ENCODE results near the gene MORN1.

Gene MORN1

GRCh38 chr1:2435746-2436355, 44.5 kb upstream of the MORN1 start:
- no peak overlapping the region for H3K4me3 ChIP-seq (ENCODE audit: low read depth, low read length)
- TF ChIP-seq, protein P1, sequence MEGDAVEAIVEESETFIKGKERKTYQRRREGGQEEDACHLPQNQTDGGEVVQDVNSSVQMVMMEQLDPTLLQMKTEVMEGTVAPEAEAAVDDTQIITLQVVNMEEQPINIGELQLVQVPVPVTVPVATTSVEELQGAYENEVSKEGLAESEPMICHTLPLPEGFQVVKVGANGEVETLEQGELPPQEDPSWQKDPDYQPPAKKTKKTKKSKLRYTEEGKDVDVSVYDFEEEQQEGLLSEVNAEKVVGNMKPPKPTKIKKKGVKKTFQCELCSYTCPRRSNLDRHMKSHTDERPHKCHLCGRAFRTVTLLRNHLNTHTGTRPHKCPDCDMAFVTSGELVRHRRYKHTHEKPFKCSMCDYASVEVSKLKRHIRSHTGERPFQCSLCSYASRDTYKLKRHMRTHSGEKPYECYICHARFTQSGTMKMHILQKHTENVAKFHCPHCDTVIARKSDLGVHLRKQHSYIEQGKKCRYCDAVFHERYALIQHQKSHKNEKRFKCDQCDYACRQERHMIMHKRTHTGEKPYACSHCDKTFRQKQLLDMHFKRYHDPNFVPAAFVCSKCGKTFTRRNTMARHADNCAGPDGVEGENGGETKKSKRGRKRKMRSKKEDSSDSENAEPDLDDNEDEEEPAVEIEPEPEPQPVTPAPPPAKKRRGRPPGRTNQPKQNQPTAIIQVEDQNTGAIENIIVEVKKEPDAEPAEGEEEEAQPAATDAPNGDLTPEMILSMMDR (IDR thresholded peaks at IDR 0.05; ENCODE audit: low read depth, low read length) = no peak

DNA sequence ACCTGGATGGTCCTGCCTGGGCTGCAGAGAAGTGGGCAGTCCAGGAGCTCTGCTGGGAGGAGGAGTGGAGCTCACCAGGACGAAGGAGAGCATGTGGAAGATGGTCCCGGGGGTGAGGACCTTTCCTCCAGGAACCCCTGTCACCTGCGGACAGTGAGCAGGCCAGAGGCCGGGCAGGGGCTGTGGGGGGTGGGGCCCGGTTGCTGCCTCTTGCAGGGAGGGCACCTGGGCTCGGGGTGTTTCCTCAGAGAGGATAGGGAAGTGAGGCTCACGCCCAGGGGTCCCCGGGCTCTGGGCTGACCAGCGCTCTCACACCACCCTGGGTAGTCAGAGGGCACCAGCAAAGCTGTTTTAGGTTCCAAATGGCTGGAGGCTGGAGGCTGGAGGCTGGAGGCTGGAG, 43.7 kb upstream of the MORN1 start:
- TF ChIP-seq, protein P1 (IDR thresholded peaks at IDR 0.05; ENCODE audit: low read depth, low read length) = no peak
- no peak overlapping the region for H3K4me3 ChIP-seq (ENCODE audit: low read depth, low read length)

DNA sequence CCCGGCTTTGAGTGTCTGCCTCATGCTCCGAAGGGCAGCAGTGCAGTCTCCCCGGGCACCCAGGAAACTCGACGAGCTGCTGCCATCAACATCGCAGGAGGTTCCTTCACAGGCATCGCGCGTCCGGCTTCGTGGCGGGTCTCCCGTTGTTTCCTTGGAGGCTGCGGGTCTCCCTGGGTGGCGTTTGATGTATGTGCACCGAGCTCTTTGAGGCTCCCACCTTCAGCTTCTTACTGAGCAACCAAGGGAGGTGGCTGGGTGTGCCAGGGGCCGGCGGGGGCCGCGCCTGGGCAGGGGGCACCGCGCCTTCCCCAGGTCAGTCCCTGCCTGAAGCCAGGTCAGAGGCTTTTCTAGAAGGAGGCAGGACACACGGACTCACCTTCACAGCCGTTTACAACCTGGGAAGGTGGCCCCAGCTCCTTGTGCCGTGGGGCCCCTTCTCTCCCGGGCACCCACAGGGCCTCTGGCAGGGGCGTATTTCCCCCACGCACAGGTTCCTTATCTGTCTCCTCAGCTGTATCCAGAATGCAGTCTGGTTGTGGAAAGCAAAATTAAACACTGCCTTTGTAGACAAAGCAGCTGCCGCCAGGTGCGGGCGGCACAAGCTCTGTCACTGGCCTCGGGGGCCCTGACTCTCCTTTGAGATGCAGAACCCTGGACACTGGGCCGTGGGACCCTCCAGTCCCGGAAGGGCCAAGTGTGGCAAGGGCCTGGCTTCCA, 42.7 kb upstream of the MORN1 start:
- H3K4me3 ChIP-seq (ENCODE audit: low read depth, low read length) = no peak overlapping the region
- TF ChIP-seq, protein P1 (IDR thresholded peaks at IDR 0.05; ENCODE audit: low read depth, low read length) = no peak

DNA sequence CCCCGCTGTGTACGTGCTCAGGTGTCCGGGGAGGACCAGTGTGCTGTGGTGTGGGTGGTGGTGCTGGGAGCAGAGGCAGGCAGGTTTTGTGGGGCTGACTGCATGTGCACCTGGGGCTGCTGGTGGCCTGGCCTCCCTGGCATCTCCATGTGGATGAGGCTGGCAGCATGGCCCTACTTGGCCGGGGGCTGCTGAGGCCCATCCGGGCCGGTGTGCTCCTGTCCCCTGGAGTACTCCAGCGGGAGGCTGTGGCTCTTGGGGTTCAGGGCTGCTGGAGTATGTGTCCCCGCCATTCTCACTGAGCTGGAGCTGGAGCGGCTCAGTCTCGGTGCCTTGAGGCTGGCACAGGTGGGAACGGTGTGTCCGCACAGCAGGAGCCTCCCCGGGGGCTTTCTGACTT, 41.8 kb upstream of the MORN1 start:
- TF ChIP-seq, protein P1 (IDR thresholded peaks at IDR 0.05; ENCODE audit: low read depth, low read length) = no peak
- H3K4me3 ChIP-seq (ENCODE audit: low read depth, low read length) = no peak overlapping the region

GRCh38 chr1:2432441-2432844, 41.1 kb upstream of the MORN1 start:
- H3K4me3 ChIP-seq (ENCODE audit: low read depth, low read length) = no peak overlapping the region
- TF ChIP-seq, protein P1 (IDR thresholded peaks at IDR 0.05; ENCODE audit: low read depth, low read length) = no peak

GRCh38 chr1:2431518-2431917, 40.2 kb upstream of the MORN1 start:
- TF ChIP-seq, protein P1 (IDR thresholded peaks at IDR 0.05; ENCODE audit: low read depth, low read length) = no peak
- H3K4me3 ChIP-seq (ENCODE audit: low read depth, low read length) = no peak overlapping the region

- H3K4me3 ChIP-seq (ENCODE audit: low read depth, low read length) = no peak overlapping the region
- TF ChIP-seq, protein P1 (IDR thresholded peaks at IDR 0.05; ENCODE audit: low read depth, low read length) = no peak
Measured at GRCh38 chr1:2431103-2431502, 39.7 kb upstream of the MORN1 start.
